ENCODE results near the gene SRGAP3.

The SRGAP3 gene

GRCh38 chr3:9072667-9073009 lies 176.8 kb downstream of the SRGAP3 start:
- Mint-ChIP-seq H3K4me1 (ENCODE audit: low read depth) (no peaks in the 10 kb centered on the region), H3K27me3 (ENCODE audit: low read depth) (no peaks in the 10 kb centered on the region), H3K9me3 (no peaks in the 10 kb centered on the region), H3K36me3 (ENCODE audit: low read depth) (no peaks in the 10 kb centered on the region), H3K27ac (no peak overlapping the region), H3K4me3 (no peak overlapping the region)

GRCh38 chr3:9071936-9072666 lies 177.3 kb downstream of the SRGAP3 start:
- H3K4me3 Mint-ChIP-seq: no peak overlapping the region
- H3K36me3 Mint-ChIP-seq (ENCODE audit: low read depth): no peaks in the 10 kb centered on the region
- no peaks in the 10 kb centered on the region for H3K4me1 Mint-ChIP-seq (ENCODE audit: low read depth)
- H3K27ac Mint-ChIP-seq: no peak overlapping the region
- no peaks in the 10 kb centered on the region for H3K9me3 Mint-ChIP-seq
- no peaks in the 10 kb centered on the region for H3K27me3 Mint-ChIP-seq (ENCODE audit: low read depth)

GRCh38 chr3:9070961-9071360 lies 178.5 kb downstream of the SRGAP3 start:
- H3K9me3 Mint-ChIP-seq: no peaks in the 10 kb centered on the region
- no peak overlapping the region for H3K4me3 Mint-ChIP-seq
- H3K27me3 Mint-ChIP-seq (ENCODE audit: low read depth): no peaks in the 10 kb centered on the region
- no peaks in the 10 kb centered on the region for H3K4me1 Mint-ChIP-seq (ENCODE audit: low read depth)
- no peaks in the 10 kb centered on the region for H3K36me3 Mint-ChIP-seq (ENCODE audit: low read depth)
- no peak overlapping the region for H3K27ac Mint-ChIP-seq

GRCh38 chr3:9069971-9070370 lies 179.5 kb downstream of the SRGAP3 start:
- Mint-ChIP-seq H3K9me3 (no peaks in the 10 kb centered on the region), H3K4me1 (ENCODE audit: low read depth) (no peaks in the 10 kb centered on the region), H3K4me3 (no peak overlapping the region), H3K27ac (no peak overlapping the region), H3K27me3 (ENCODE audit: low read depth) (no peaks in the 10 kb centered on the region), H3K36me3 (ENCODE audit: low read depth) (no peaks in the 10 kb centered on the region)

- H3K4me1 Mint-ChIP-seq (ENCODE audit: low read depth): no peaks in the 10 kb centered on the region
- H3K36me3 Mint-ChIP-seq (ENCODE audit: low read depth): no peaks in the 10 kb centered on the region
- H3K27ac Mint-ChIP-seq: no peak overlapping the region
- H3K9me3 Mint-ChIP-seq: no peaks in the 10 kb centered on the region
- H3K4me3 Mint-ChIP-seq: no peak overlapping the region
- no peaks in the 10 kb centered on the region for H3K27me3 Mint-ChIP-seq (ENCODE audit: low read depth)
Measured at GRCh38 chr3:9068051-9068450, 181.4 kb downstream of the SRGAP3 start.

- H3K9me3 Mint-ChIP-seq: peaks cover 2% of the 10 kb centered on the region
- H3K27me3 Mint-ChIP-seq (ENCODE audit: low read depth): no peaks in the 10 kb centered on the region
- no peak overlapping the region for H3K27ac Mint-ChIP-seq
- H3K4me1 Mint-ChIP-seq (ENCODE audit: low read depth): no peaks in the 10 kb centered on the region
- H3K4me3 Mint-ChIP-seq: no peak overlapping the region
- H3K36me3 Mint-ChIP-seq (ENCODE audit: low read depth): no peaks in the 10 kb centered on the region
Measured at GRCh38 chr3:9067352-9067975, 182.0 kb downstream of the SRGAP3 start.

GRCh38 chr3:9066775-9067174 lies 182.7 kb downstream of the SRGAP3 start:
- H3K36me3 Mint-ChIP-seq (ENCODE audit: low read depth): no peaks in the 10 kb centered on the region
- no peaks in the 10 kb centered on the region for H3K4me1 Mint-ChIP-seq (ENCODE audit: low read depth)
- H3K27ac Mint-ChIP-seq: no peak overlapping the region
- no peaks in the 10 kb centered on the region for H3K27me3 Mint-ChIP-seq (ENCODE audit: low read depth)
- no peak overlapping the region for H3K4me3 Mint-ChIP-seq
- peaks cover 4% of the 10 kb centered on the region for H3K9me3 Mint-ChIP-seq

GRCh38 chr3:9066141-9066540 lies 183.3 kb downstream of the SRGAP3 start:
- Mint-ChIP-seq H3K4me3 (no peak overlapping the region), H3K27me3 (ENCODE audit: low read depth) (no peaks in the 10 kb centered on the region), H3K27ac (no peak overlapping the region), H3K36me3 (ENCODE audit: low read depth) (no peaks in the 10 kb centered on the region), H3K4me1 (ENCODE audit: low read depth) (no peaks in the 10 kb centered on the region), H3K9me3 (peaks cover 4% of the 10 kb centered on the region)

DNA sequence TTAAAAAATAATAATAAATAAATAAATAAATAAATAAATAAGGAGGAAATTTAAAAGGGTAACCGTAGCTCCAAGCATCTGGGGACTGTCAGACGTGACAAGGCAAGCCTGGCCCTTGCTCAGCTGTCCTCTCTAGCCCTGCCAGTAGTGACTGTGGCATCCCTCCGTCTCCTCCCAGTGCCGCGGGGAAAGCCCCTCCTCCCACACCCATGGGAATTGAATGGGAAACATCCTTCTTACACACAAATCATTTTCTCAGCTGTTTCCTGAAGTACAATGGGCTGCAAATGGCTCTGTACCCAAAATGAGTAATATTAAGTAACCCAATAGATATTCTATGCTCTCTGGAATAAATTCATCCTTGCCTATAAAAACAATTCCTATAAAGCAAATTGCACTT lies 184.6 kb downstream of the SRGAP3 start:
- Mint-ChIP-seq H3K27me3 (ENCODE audit: low read depth) (no peaks in the 10 kb centered on the region), H3K36me3 (ENCODE audit: low read depth) (no peaks in the 10 kb centered on the region), H3K9me3 (peaks cover 4% of the 10 kb centered on the region), H3K4me3 (no peak overlapping the region), H3K4me1 (ENCODE audit: low read depth) (no peaks in the 10 kb centered on the region), H3K27ac (no peak overlapping the region)

DNA sequence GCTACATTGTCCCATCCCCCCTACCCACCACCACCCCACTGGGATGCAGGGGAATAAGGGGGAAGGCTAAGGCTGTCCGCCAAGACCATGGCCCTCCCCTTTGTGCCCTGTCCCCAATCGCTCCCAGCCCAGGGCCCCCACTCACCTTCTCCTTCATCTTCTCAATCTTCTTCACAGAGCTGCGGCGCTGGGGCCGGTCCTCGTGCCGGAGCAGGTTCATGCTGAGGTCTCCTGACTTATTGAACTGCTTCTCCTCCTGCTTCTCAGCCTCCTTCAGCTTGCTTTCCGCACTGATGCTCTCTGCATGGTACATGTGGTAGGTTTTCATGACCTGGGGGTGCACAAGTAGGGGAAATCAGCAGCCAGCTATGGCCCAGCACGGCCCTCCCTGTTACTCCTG lies 185.2 kb downstream of the SRGAP3 start:
- Mint-ChIP-seq H3K4me1 (ENCODE audit: low read depth) (no peaks in the 10 kb centered on the region), H3K27me3 (ENCODE audit: low read depth) (no peaks in the 10 kb centered on the region), H3K4me3 (no peak overlapping the region), H3K27ac (no peak overlapping the region), H3K36me3 (ENCODE audit: low read depth) (no peaks in the 10 kb centered on the region), H3K9me3 (peaks cover 4% of the 10 kb centered on the region)

GRCh38 chr3:9062570-9062969 lies 186.9 kb downstream of the SRGAP3 start:
- Mint-ChIP-seq H3K27ac (no peak overlapping the region), H3K4me1 (ENCODE audit: low read depth) (no peaks in the 10 kb centered on the region), H3K27me3 (ENCODE audit: low read depth) (no peaks in the 10 kb centered on the region), H3K36me3 (ENCODE audit: low read depth) (no peaks in the 10 kb centered on the region), H3K4me3 (no peak overlapping the region), H3K9me3 (peaks cover 4% of the 10 kb centered on the region)

GRCh38 chr3:9061634-9062033 lies 187.8 kb downstream of the SRGAP3 start:
- Mint-ChIP-seq H3K27ac (no peak overlapping the region), H3K4me3 (no peak overlapping the region), H3K4me1 (ENCODE audit: low read depth) (no peaks in the 10 kb centered on the region), H3K9me3 (peaks cover 4% of the 10 kb centered on the region), H3K36me3 (ENCODE audit: low read depth) (no peaks in the 10 kb centered on the region), H3K27me3 (ENCODE audit: low read depth) (no peaks in the 10 kb centered on the region)

DNA sequence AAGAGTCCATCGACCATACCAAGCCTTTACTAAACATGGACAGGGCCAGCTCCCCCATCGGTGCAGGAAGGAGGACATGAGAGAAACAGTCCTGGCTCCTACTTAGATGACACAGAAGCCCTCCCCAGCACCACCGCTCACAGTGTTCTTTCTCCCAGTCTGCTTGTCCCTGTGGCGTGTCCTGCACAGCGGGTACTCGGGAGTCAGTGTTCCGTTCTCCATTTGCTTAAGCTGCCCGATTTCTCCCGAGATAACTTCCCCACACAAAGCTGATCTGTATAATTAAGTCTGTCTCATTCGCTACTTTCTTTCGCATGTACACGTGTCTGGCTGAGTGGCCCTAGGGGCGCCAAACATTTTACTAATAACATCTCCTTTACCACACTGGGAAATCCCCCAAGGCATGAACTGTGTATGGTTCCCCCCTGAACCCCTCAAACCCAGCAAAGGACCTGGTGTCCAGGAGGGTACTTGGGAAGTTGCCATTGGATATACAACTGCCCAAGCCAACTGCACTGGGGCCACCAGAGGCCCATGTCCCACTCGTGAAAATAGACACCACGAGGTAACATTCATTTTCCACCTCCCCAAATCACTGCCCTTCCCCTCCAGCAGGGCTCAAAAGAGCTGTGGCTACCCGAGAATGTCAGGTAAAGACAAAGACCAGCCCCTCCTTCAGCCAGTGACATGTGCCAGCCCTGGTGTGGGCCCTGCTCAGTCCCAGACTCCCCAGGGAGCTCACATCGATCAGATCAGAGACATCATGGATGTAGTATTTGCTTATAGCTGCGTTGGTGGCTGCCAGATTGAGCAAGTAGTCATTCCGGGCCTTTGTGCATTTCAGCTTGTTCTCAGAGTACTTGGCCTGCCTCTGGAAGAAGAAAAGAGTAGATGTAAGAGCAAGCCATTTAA lies 189.7 kb downstream of the SRGAP3 start:
- peaks cover 4% of the 10 kb centered on the region for H3K9me3 Mint-ChIP-seq
- H3K4me3 Mint-ChIP-seq: no peak overlapping the region
- H3K4me1 Mint-ChIP-seq (ENCODE audit: low read depth): no peaks in the 10 kb centered on the region
- H3K27me3 Mint-ChIP-seq (ENCODE audit: low read depth): no peaks in the 10 kb centered on the region
- H3K27ac Mint-ChIP-seq: no peak overlapping the region
- no peaks in the 10 kb centered on the region for H3K36me3 Mint-ChIP-seq (ENCODE audit: low read depth)

DNA sequence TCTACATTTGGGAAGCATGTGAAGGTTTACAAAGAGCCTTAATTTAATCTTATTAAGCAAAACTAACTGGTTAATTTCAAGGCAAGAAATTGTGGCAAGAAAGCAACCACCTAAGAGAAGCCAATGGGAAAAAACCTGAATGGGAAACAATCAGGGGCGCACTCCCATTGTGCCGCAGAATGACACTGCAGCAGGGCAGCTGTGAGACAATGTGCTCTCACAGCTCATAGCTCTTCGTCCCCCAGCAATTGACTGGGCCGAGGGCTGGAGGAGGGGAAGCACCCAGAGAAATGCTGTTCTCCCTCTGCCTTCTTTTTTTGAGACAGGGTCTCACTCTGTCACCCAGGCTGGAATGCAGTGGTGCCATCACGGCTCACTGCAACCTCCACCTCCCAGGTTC lies 192.9 kb downstream of the SRGAP3 start:
- no peaks in the 10 kb centered on the region for H3K4me1 Mint-ChIP-seq (ENCODE audit: low read depth)
- no peaks in the 10 kb centered on the region for H3K9me3 Mint-ChIP-seq
- no peak overlapping the region for H3K4me3 Mint-ChIP-seq
- H3K27ac Mint-ChIP-seq: no peak overlapping the region
- peaks cover 4% of the 10 kb centered on the region for H3K27me3 Mint-ChIP-seq (ENCODE audit: low read depth)
- H3K36me3 Mint-ChIP-seq (ENCODE audit: low read depth): no peaks in the 10 kb centered on the region

All from T-helper 1 cell treated with Interleukin-12 subunit alpha and Interleukin-12 subunit beta and Interleukin-4 antibody, amounts not matched to agents 30 μg/mL and 1 μg/mL, for 36 hours (primary cell).